SIG-M5 treated with dmso at 0.1 percent for 504 hours (cell line): ENCODE data around the gene NHEJ1.

Experiments
- DNase-seq: peaks from one replicate; lab custom pipeline; 2025; ENCODE audit not compliant: unreplicated experiment; lab: John Stamatoyannopoulos, UW

NHEJ1 gene

GRCh38 chr2:219059725-219060682 is 100.6 kb downstream of the NHEJ1 start:
- DNase-seq = no peak

- DNase-seq = no peak
Measured at GRCh38 chr2:219059375-219059724, 101.3 kb downstream of the NHEJ1 start.

- DNase-seq = no peak
Measured at GRCh38 chr2:219058541-219059374, 101.9 kb downstream of the NHEJ1 start.

- peak; percentile 59 for DNase-seq
Measured at GRCh38 chr2:219057709-219058540, 102.7 kb downstream of the NHEJ1 start.

- DNase-seq = no peak
Measured at GRCh38 chr2:219056896-219057708, 103.5 kb downstream of the NHEJ1 start.

- DNase-seq = no peak
Measured at GRCh38 chr2:219056176-219056895, 104.3 kb downstream of the NHEJ1 start.

- no peak for DNase-seq
Measured at GRCh38 chr2:219054956-219055903, 105.4 kb downstream of the NHEJ1 start.

GRCh38 chr2:219049282-219049681 is 111.3 kb downstream of the NHEJ1 start:
- no peak for DNase-seq

- DNase-seq = peak; percentile 34
Measured at GRCh38 chr2:219045937-219046550, 114.6 kb downstream of the NHEJ1 start.

- DNase-seq = no peak
Measured at GRCh38 chr2:219042750-219043149, 117.9 kb downstream of the NHEJ1 start.

- no peak for DNase-seq
Measured at GRCh38 chr2:219042157-219042556, 118.5 kb downstream of the NHEJ1 start.

GRCh38 chr2:219041252-219041651 is 119.4 kb downstream of the NHEJ1 start, which contains the start of gene CFAP65:
Gene CFAP65, minus strand, starts transcription at chr2:219041516. Its CDS starts 2,468 bp downstream, at chr2:219039048.
- DNase-seq = no peak

GRCh38 chr2:219038600-219038999 is 122.0 kb downstream of the NHEJ1 start:
- no peak for DNase-seq

- DNase-seq = no peak
Measured at GRCh38 chr2:219037783-219038499, 122.7 kb downstream of the NHEJ1 start.

- DNase-seq = no peak
Measured at GRCh38 chr2:219035942-219036341, 124.7 kb downstream of the NHEJ1 start.

GRCh38 chr2:219034823-219035222 is 125.8 kb downstream of the NHEJ1 start:
- no peak for DNase-seq

GRCh38 chr2:219032051-219032745 is 128.4 kb downstream of the NHEJ1 start:
- no peak for DNase-seq
